NCI-H2227 (cell line): Measurements from ENCODE around the gene PSD4.

Source experiments
- DNase-seq: peaks from one replicate; lab custom pipeline; 2025; ENCODE audit not compliant: unreplicated experiment; lab: John Stamatoyannopoulos, UW

PSD4 gene

DNA sequence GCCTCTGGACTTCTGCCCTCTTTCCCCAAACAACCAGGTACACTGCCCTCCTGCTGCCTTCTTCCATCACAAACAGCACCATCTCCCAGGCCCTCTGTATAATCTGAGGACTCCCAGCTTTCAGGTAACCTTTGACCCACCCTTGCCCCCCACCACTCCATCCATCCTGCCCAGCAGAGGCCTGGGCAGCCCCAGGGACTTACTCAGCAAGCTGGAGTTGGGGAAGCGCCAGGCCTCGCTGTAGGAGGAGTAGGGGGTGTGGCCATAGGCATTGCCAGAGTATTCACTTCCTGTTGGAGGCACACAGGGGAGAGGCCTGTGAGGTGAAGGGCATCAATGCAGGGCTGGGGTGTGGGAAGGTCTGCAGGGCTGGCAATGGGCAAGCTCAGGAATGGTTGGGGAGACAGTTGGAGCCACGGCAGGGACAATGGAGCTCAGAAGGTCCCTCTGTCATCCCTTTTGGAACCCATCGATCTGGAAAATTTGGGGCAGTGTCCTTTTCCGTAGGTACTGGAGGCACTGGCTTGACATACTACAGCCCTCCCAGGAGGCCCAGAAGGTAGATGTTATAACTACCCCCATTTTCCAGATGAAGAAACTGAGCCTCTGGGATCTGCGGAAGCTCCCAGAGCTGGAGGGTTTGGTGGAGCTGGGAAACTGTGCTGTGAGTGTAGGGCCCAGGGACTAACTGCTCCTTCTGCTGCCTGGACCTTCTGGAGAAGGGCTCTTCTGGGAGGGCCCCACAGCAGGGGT, 46.3 kb downstream of the PSD4 start:
- no peak for DNase-seq

DNA sequence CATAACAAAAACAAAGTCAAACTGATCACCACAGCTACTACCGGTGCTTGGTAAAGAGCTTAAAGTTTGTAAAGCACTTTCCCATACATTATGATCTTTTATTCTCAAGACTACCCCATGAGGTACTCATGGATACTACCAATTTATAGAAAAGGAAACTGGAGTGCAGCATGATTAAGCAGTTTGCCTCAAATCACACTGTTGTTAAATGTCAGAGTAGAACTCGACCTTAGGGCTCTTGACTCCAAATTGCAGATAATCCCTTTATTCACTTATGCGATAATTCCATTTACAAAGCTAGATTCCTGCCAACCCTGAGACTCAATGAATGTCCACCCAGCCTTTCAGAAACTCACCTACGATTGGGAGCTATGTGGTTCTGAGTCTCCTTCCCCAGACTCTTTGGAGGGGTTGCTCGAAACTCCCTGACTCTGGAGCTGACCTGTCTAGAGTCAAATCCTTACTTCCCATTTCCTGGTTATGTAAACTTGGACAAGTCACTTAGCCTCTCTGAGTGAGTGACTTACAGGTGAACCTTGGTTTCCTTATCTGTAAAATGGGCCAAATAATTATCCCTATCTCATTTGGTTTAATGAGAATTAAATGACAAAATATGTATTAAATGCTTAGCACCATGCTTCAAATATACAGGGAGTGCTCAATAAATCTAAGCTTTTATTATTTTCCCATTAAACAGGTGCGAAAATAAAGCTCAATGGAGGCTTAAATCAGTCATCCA, 47.4 kb downstream of the PSD4 start:
- DNase-seq, result peak; percentile 24

DNA sequence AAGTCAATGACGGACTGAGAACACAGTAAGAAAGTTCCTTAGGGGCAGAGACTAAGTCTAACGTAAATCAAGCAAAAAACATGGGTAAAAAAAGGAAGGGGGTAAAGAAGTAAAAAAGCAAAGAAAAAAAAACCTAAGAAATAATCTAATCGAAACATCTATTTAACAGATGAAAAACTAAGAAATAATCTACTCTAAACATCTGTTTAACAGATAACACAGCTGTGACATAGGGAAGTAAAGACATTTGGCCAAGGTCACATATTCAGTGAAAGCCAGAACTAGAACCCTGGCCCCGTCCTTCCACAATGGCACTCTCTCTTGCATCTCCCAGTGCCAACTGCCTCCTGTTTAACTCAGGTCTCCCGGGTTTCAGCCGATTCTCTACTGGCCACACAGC, 48.1 kb downstream of the PSD4 start:
- DNase-seq, result no peak

DNA sequence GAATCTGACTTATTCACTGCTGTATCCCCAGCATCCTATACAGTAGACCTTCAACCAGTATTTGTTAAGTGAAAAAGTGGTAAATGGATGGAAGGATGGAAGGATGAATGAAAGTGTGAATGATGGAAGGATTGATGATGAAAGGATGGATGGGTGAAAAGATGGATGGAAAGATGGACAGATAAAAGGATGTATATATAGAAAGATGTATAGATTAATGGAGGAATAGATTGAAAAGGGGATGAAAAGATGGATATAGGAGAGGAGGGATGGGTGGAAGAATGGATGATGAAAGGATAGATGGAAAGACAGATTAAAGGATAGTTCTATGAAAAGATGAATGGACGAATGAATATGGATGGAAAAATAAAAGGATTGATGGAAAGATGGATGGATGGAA, 50.0 kb downstream of the PSD4 start:
- DNase-seq, result no peak

DNA sequence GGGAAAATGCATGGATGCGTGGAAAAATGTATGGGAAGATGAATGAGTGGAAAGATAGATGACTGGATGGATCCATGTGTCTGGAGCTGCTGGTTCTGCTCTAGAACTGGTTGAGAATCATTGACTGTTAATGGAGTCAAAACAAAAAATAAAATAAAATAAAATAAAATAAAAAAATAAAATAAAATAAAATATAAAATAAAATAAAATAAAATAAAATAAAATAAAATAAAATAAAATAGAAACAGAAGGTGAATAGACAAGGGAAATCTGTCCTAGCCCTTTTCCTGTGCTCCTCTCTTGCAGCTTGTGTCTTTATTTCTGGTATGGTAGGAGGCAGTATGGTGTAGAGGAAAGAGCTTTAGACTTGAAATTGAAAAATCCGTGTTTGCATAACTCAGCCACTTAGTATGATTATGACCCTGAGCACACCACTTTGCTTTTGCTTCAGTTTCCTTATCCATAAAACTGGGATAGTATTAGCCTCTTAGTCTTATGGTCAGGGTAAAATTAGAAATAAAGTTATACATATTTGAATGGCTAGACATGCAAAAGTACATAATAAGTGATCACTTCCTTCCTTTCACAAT, 51.0 kb downstream of the PSD4 start:
- no peak for DNase-seq

DNA sequence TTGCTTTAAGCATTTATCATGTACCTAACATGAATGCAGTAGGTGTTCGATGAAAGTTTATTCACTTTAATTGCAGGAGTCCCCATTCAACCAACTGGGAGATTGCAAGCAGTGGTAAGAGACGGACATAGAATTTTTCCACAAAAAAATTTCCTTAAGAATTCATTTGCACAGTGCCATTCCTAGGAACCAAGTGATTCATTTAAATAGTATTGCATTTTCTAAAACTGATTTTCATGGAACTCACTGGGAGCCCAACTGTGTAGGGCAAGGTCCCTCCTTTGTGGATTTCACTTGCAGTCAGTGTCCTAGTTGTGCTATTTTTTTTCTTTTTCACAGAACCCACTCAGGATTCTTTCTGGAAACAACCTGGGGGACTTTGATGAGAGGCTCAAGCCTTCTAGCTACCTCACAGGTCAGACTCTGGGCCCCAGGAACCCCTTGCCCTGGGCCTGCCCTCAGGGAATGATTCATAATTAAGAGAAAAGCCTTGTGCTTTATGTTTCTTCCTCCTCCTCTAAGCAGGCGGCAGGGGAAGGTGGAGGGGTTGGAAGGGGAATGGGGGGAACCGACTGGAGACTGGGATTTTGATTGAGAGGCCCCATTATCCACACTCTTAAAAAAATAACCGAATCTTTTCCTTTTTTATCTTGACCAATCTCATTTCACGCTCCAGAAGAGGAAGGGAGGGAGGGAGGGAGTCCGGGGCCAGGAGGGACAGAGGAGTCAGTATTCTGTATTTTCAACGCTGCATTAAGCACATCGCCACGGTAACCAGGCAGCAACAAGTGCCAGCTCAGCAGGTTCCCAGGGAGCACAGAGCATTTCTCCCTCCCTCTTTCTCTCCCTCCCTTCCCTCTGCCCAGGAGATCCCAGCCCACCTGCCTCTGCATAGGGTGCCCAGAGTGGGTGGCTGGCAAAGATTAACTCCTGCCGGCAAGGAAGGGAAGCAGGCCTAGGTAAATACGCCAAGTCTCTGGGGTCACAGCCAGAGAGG, 51.8 kb downstream of the PSD4 start:
- DNase-seq, result peak; percentile 69

DNA sequence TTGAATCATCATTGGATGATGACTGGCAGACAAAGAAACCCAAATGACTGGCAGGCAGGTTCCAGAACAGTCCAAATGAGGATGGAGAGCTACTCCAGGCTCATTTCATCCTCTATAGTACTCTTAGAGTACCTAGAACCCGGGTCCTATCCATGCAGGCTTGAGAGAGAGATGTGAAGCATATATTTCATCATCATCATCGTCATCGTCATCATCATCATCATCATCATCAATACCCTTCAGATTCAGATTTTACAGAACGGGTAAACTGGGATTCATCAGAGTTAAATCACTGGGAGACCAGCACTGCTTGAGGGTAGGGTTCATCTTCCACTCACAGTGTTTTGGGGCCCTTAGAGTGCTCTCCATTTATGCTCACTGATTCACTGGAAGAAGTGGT, 52.7 kb downstream of the PSD4 start:
- DNase-seq, result no peak

DNA sequence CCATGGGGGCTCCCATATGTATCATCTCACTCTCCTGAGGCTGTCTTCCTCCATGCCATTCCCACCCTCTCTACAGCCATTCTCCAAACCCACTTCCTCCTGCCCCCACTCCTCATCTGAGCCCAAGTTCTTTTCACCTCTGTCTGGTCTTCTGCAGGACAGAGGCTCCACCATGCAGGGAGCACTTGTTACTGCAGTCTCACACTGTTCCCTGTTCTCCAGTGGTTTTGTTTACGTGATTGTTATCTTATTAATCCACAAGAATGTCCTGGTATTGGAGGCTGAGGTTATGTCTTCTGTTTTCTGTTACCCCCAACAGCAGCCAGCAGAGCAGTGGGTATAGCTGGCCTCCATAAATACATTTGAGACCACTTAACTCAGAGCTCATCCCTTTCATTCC, 53.5 kb downstream of the PSD4 start:
- DNase-seq, result no peak

DNA sequence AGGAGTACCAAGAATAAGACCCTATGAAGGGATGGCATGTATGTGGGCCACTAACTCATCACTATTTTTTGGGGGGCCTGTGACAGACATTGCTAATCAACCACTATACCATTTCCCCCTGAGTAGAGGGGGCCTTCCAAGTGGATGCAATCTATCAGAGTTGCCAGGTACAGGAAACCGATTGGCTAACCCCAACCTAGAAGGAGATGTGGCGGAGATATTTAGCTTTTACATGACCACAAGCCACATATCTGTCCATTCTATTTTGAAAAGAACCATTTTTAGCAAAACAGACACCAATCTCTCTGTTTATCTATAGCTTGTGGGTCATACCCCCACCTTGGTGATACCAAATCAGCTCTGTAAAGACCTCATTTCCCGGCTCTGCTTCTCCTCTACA, 53.9 kb downstream of the PSD4 start:
- DNase-seq, result no peak

DNA sequence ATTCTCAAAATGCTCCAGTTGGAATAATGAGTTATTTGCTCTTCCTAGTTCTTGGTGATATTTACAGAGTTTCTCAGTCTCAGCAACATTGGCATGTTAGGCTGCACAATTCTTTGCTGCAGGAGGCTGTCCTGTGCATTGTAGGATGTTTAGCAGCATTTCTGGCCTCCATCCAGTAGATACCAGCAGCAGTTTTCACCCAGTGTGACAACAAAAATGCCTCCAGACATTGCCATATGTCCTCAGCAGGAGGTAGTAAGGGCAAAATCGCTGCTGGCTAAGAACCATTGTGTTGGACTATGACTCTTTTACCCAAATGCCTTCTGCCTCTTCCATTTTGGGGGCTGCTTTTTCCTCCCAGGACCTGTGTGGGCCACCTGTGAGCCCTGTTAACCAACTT, 54.6 kb downstream of the PSD4 start:
- no peak for DNase-seq

DNA sequence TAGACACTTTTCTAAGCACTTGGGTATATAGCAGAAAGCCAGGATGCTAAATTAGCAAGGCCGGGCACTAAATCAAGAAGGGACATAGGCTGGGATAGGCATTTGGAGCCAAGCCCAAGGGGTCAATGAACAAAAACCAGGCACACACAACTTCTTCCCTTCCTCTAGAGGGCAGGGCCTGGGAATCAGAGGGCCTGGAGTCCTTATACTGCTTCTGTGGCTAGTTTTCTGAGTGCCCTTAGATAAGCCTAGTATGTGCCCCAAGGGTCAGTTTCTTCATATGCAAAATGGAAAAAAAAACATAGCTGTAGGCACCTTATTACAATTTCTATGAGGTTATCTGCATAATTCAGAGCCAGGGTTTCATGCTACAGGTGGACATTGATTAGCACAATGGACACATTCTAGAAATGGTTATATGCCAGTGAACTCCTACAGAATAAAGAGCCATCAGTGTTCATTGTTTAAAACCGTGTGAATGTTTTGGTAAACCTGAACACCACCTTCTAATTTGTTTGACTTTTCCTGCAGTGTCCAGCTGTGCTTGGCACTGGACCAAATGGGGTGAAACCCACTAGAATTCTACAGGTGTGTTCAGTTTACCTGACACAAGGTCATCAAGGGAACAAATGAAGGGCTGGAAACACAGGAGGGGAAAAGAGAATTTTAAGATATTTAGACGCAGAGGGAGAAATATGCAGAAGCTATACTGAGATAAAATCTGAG, 55.4 kb downstream of the PSD4 start:
- no peak for DNase-seq

DNA sequence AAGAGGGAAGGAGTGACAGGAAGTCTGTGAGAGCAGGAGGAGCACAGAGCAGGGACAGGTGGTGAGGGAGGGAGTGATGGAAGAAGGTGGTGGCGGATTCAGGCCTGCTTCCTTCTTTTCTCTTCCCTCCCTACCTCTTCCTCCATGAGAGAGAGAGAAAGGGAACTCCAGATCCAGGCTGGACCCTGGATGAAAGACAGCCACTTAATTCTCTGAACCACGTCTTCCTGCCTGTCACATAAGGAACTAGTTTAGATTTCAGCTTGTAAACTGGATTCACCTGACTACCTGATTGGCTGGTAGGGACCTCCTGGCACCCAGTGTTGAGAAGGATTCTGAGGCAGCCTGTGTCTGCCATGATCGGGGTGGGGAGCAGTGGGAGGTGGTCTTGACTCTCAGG, 56.0 kb downstream of the PSD4 start:
- DNase-seq, result no peak

DNA sequence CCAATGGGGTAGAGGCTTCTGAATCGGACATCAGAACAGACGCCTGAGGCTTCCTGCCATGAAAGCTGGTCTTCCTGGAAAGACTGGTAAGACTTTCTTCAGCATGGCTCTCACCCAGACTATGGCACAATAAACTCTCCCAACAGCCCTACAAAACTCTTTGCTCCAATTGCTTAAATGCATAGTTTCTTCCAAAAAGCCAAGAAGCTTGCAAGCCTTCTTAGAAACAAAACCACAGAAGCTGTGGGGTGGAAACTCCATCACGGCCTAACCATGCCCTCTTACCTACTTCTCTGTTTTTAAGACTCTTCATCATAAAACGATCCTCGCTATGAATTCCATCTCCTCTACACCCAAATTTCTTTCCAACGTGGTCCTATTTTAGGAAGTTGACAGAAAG, 56.8 kb downstream of the PSD4 start:
- no peak for DNase-seq

DNA sequence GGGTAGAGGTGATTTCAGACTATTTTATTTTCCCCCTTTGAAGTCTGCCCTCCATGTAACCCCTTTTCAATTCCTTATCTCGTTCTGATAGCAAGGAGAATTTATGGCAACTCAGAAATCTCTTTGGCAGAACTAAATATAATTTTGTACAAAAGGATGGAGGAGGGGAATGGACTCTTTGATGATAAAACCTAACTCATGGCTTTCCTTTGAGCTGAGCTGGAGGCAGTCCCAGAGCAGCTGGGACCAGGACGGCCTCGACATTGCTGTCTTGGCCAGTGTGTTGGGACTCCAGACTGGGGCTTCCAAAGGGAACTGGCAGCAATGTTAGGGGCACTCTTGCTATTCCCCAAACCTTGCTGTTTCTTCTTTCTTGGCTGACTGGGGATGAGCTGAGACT, 57.3 kb downstream of the PSD4 start:
- no peak for DNase-seq

DNA sequence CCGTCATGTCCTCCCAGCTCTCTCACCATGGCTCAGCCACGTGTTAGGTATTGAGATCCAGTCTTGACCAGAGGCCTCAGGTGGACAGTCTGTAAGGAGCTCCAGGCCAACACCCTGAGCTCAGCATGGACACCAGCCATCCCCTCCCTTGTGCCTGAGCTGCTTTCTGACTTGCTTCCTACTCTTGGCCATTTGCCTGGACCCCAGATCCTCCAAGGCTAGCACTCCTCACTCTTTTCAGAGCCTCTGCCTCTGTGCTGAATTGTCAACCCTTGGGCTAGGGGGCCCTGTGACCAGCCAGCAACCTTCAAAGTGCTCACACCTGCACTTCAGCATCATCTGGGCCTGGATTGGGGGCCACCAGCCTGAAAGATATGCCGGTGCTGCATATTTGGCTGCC, 58.4 kb downstream of the PSD4 start:
- DNase-seq, result no peak

DNA sequence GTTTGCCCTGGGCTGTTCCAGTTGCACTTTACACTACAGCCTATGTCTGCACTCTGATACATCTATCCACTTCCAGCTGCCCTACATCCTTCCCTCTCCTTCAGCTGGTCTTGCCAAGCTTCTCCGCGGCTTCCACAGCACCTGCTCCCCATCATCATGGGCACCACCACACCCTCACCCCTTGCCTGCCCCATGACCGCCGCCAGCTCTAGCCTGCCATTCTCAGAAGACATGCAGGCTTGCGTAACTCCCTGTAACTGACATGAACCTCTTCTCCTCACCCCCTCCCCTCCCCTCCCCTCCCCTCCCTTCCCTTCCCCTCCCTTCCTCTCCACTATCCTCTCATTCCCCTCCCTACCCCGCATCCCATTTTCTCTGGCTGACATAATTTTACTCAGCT, 59.0 kb downstream of the PSD4 start:
- DNase-seq, result no peak

DNA sequence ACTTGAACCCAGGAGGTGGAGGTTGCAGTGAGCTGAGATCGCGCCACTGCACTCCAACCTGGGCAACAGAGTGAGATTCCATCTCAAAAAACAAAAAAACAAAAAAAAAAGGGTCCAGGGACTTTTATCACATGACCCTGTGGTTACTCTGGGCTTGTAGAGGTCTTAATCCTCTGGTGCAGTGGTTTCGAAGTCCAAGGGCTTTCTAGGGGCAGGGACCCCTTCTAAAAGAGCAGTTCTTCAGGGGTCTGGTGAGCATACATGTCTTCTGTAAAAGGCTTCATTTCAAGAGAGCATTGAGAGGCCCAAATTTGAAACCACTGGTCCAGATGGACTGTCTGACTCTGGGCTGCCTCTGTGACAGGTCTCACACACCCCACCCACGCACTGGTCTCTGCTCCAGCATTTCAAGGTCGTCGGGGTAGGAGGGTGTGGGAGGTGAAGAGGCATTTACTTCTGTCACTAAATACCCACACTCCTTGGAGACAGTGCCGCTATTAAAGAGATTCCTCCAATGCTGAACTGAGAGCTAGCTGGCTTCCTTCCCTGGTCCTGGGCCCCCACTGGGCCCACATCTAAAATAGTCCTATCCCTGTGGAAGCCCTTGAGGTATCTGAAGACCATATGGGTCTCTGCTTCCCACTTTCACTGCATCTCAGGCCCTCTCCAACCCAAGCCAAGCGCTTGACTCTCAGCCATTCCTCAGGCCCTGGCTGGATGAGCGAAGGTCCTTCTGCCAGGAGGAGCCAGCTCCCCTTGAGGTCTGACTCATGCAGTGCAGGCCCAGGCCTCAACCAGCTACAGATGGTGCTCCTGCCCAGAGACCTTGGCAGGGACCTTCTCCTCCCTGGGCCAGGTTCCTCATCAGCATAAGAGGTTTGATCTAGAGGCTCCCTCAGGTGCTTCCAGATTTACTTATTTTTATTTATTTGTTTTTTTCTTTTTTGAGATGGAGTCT, 60.1 kb downstream of the PSD4 start:
- DNase-seq, result no peak

DNA sequence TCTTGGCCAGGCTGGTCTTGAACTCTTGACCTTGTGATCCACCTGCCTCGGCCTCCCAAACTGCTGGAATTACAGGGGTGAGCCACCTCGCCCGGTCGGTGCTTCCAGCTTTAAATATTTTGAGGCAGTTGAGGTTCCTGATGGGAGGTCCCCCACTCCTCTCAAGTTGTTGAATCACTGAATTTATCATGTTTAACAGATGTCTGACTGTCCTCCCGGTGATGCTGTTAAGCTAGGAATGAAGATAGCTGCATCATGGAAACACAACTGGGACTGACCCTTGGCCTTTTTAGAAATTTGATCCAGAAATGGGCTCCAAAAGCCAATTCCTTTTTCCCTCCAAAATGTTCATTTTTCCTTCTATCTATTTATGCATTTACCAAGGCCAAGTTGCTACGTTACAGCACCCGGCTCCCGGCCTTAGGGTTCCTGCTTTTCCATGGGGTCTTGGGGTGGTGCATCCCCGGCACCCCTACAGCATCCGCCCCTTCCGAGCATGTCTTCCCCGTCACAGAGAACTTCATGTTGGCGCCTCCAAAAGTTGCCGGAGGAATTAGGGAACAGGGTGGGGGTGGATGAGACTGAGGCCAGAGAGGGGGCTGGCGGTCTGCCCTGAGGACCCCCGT, 61.1 kb downstream of the PSD4 start:
- DNase-seq, result no peak
